Erythroblast (primary cell): Measurements from ENCODE around the gene ABHD11.

ENCODE experiments used
- GATA1 ChIP-seq: IDR thresholded peaks from 2 replicates; pipeline ENCODE4 v1.6.1; 2011; ENCODE audit warnings: low read depth, mild to moderate bottlenecking, control low read depth, low read length, moderate library complexity
- POLR2A ChIP-seq: IDR thresholded peaks from 2 replicates; pipeline ENCODE4 v1.6.1; 2011; ENCODE audit warnings: mild to moderate bottlenecking, low read length

GRCh38 chr7:73717025-73717807, 21.4 kb downstream of the ABHD11 start:
- TF ChIP-seq POLR2A, result no peak
- TF ChIP-seq GATA1, result no peak
